SK-N-SH (cell line): ENCODE data around the gene NLRP9. TPM values are rescaled to one million over a fixed set of nuclear protein-coding genes. Genes with fewer than 3 reads are reported as not detected.

Experiments used
- CTCF ChIA-PET: fragments of 300-600, 350-600 bp; formaldehyde crosslinking; extraction: SDS; loops from one replicate; lab custom pipeline; 2021; lab: Yijun Ruan, JAX
- POLR2A ChIA-PET: fragments of 350-600 bp; sonication (Branson Sonifier 250); formaldehyde crosslinking; extraction: SDS; loops from one replicate; lab custom pipeline; 2020; ENCODE audit warnings: antibody characterized with exemption, inconsistent platforms; lab: Yijun Ruan, JAX
- DNase-seq: peaks from one replicate; pipeline ENCODE4 v3.0.0; 2012
- H2AFZ ChIP-seq: fragments of 200-600 bp; sonication (generic); 2 replicates; pipeline ENCODE4 v1.8.1; 2016; ENCODE audit warnings: antibody characterized with exemption, mild to moderate bottlenecking, low read depth
- H3F3A ChIP-seq: fragments of 200-600 bp; sonication (generic); replicated peaks from 2 replicates; pipeline ENCODE3; 2016; ENCODE audit warnings: antibody characterized with exemption, mild to moderate bottlenecking; ENCODE audit not compliant: insufficient read depth
- H3K27ac ChIP-seq, 2 experiments: fragments of 200-500 bp in 1 of 2; fragments of 200-600 bp in 1 of 2; sonication (Bioruptor generic) in 1 of 2; sonication (generic), shearing (Covaris generic) in 1 of 2; 2 replicates each; pipeline versions ENCODE4 v1.5.1 to v1.6.1; 2014 to 2016; ENCODE audit warnings: low read depth in 2 of 2, inconsistent platforms in 1 of 2, low read length in 1 of 2, mild to moderate bottlenecking in 1 of 2, mixed read lengths in 1 of 2
- H3K27me3 ChIP-seq: fragments of 200-600 bp; sonication (generic), shearing (Covaris generic); 2 replicates; pipeline ENCODE4 v1.6.1; 2016; ENCODE audit warnings: mixed run types; ENCODE audit not compliant: insufficient read depth
- H3K36me3 ChIP-seq, 2 experiments: fragments of 200-500 bp in 1 of 2; fragments of 200-600 bp in 1 of 2; sonication (Bioruptor generic) in 1 of 2; sonication (generic) in 1 of 2; replicated peaks in 1 of 2; 2 replicates each; pipeline versions ENCODE3 to v1.5.1; 2014 to 2016; ENCODE audit warnings: low read length in 1 of 2, mild to moderate bottlenecking in 1 of 2; ENCODE audit not compliant: insufficient read depth in 2 of 2, control insufficient read depth in 1 of 2
- H3K4me1 ChIP-seq, 2 experiments: fragments of 200-500 bp in 1 of 2; fragments of 200-600 bp in 1 of 2; sonication (Bioruptor generic) in 1 of 2; sonication (generic), shearing (Covaris generic) in 1 of 2; 2 replicates each; pipeline versions ENCODE4 v1.5.1 to v1.6.1; 2014 to 2016; ENCODE audit warnings: low read depth in 1 of 2, low read length in 1 of 2, mixed run types in 1 of 2; ENCODE audit not compliant: insufficient read depth in 2 of 2, control insufficient read depth in 1 of 2
- H3K4me2 ChIP-seq: fragments of 200-600 bp; sonication (generic), shearing (Covaris generic); 2 replicates; pipeline ENCODE4 v1.6.1; 2017; ENCODE audit warnings: mixed run types
- H3K4me3 ChIP-seq, 2 experiments: fragments of 200-500 bp in 1 of 2; fragments of 200-600 bp in 1 of 2; sonication (Bioruptor generic) in 1 of 2; sonication (generic), shearing (Covaris generic) in 1 of 2; 2 replicates each; pipeline versions ENCODE4 v1.5.1 to v1.8.1; 2014 to 2016; ENCODE audit warnings: low read depth in 2 of 2, inconsistent platforms in 1 of 2, low read length in 1 of 2, mild to moderate bottlenecking in 1 of 2, mixed read lengths in 1 of 2, moderate library complexity in 1 of 2
- H3K79me2 ChIP-seq: fragments of 200-600 bp; sonication (generic); 2 replicates; pipeline ENCODE4 v1.8.1; 2017; ENCODE audit warnings: mild to moderate bottlenecking; ENCODE audit not compliant: insufficient read depth
- H3K9ac ChIP-seq: fragments of 200-600 bp; sonication (generic); 2 replicates; pipeline ENCODE4 v1.6.1; 2017; ENCODE audit warnings: mixed run types
- H3K9me2 ChIP-seq: fragments of 200-600 bp; sonication (generic); 2 replicates; pipeline ENCODE4 v1.6.1; 2017; ENCODE audit warnings: mixed run types
- H3K9me3 ChIP-seq: fragments of 200-600 bp; sonication (generic); 2 replicates; pipeline ENCODE4 v1.6.1; 2017; ENCODE audit warnings: mixed run types, mild to moderate bottlenecking, moderate library complexity
- H4K20me1 ChIP-seq: fragments of 200-600 bp; sonication (generic); 2 replicates; pipeline ENCODE4 v1.6.1; 2017; ENCODE audit warnings: mild to moderate bottlenecking, mixed run types; ENCODE audit not compliant: insufficient read depth
- CHD2 ChIP-seq: fragments of 150-350 bp; IDR thresholded peaks from 2 replicates; pipeline ENCODE4 v1.6.1; 2018; ENCODE audit warnings: low read length; ENCODE audit not compliant: partially characterized antibody
- CTCF ChIP-seq: fragments of 200-600 bp; sonication (generic); IDR thresholded peaks from 2 replicates; pipeline ENCODE4 v1.6.1; 2017; ENCODE audit warnings: antibody characterized with exemption, mild to moderate bottlenecking, moderate library complexity
- GABPA ChIP-seq: IDR thresholded peaks from 2 replicates; pipeline ENCODE4 v1.4.0; 2012; ENCODE audit warnings: low read depth, mild to moderate bottlenecking
- MXI1 ChIP-seq: IDR thresholded peaks from 2 replicates; pipeline ENCODE4 v1.6.1; 2012; ENCODE audit warnings: mild to moderate bottlenecking, low read depth, low read length, improper control_type of control experiment
- NFIC ChIP-seq: IDR thresholded peaks from 2 replicates; pipeline ENCODE4 v1.4.0; 2012; ENCODE audit warnings: borderline replicate concordance
- NRF1 ChIP-seq: IDR thresholded peaks from 2 replicates; pipeline ENCODE4 v1.6.1; 2012; ENCODE audit warnings: low read depth, mild to moderate bottlenecking, low read length
- RAD21 ChIP-seq: IDR thresholded peaks from 2 replicates; pipeline ENCODE4 v1.6.1; 2012; ENCODE audit warnings: mild to moderate bottlenecking, low read length
- REST ChIP-seq: IDR thresholded peaks from 2 replicates; pipeline ENCODE4 v1.6.1; 2012; ENCODE audit warnings: mild to moderate bottlenecking, low read depth, low read length, moderate library complexity
- RXRA ChIP-seq: IDR thresholded peaks from 2 replicates; pipeline ENCODE4 v1.4.0; 2012; ENCODE audit warnings: low read depth, mild to moderate bottlenecking, borderline replicate concordance
- SIN3A ChIP-seq: IDR thresholded peaks from 2 replicates; pipeline ENCODE4 v1.6.1; 2012; ENCODE audit warnings: low read depth, mild to moderate bottlenecking, low read length, moderate library complexity, borderline replicate concordance
- TCF12 ChIP-seq: IDR thresholded peaks from 2 replicates; pipeline ENCODE4 v1.4.0; 2012
- TEAD4 ChIP-seq: IDR thresholded peaks from 2 replicates; pipeline ENCODE4 v1.4.0; 2012; ENCODE audit warnings: mild to moderate bottlenecking, borderline replicate concordance; ENCODE audit not compliant: insufficient read depth
- USF2 ChIP-seq: fragments of 150-350 bp; IDR thresholded peaks from 2 replicates; pipeline ENCODE4 v1.6.1; 2017; ENCODE audit warnings: antibody characterized with exemption, low read length, low read depth, borderline replicate concordance
- WGBS: methylation state at CpG from one replicate; pipeline ENCODE4 v1.1.6; 2017; ENCODE audit warnings: low lambda C conversion rate; 5-methylcytosine and 5-hydroxymethylcytosine counted together
- polyA plus RNA-seq, 3 experiments: library from polyadenylated mRNA; depleted of rRNA; stranded (reverse); fragments of >200 nt; gene quantifications; 2 replicates each; pipeline ENCODE4 v1.2.3, GENCODE V29; 2012

NLRP9 gene
- polyA plus RNA-seq, 1 of the 3 experiments (the other 2 are of a cell fraction), result not detected

GRCh38 chr19:55670280-55671053 is 67.7 kb downstream of the NLRP9 start:
- ChIA-PET POLR2A (interaction anchor here (1.3 to 1.4 kb wide), 2 partner anchors 13 to 16 kb away, joined by 3 to 4 read pairs; partner anchors contain the start of gene U2AF2), CTCF (interaction anchor here (0.8 to 2.4 kb wide), 8 partner anchors 8 to 38 kb away, joined by 3 to 34 read pairs (median 7); partner anchors contain the start of genes U2AF2 and ZNF581)
- H3K9ac ChIP-seq, result no peak overlapping the region
- WGBS, result 72% methylated on average over 19 of the region's 23 CpGs
- peaks cover 38% of the 10 kb centered on the region for H3F3A ChIP-seq
- TF ChIP-seq NRF1 (no peak), RAD21 (no peak), CHD2 (no peak), RXRA (no peak), SIN3A (no peak), NFIC (no peak), REST (no peak), TCF12 (no peak)
- no peak overlapping the region for H3K27ac ChIP-seq
- peaks cover 83% of the 10 kb centered on the region for H4K20me1 ChIP-seq
- no peaks in the 10 kb centered on the region for H3K9me3 ChIP-seq
- H3K27me3 ChIP-seq, result no peaks in the 10 kb centered on the region
- DNase-seq, result no peak
- H3K4me2 ChIP-seq, result no peak overlapping the region
- no peaks in the 10 kb centered on the region for H3K9me2 ChIP-seq
- H3K4me1 ChIP-seq, result peaks cover 7 to 10% of the 10 kb centered on the region in 2 experiments; a peak in 2 of 4 replicates
- H3K79me2 ChIP-seq, result peaks cover 86% of the 10 kb centered on the region
- H3K4me3 ChIP-seq, result no peak overlapping the region
- no peak overlapping the region for H2AFZ ChIP-seq
- peaks cover 24 to 55% of the 10 kb centered on the region in 2 experiments for H3K36me3 ChIP-seq

GRCh38 chr19:55669418-55670279 is 68.6 kb downstream of the NLRP9 start:
- Histone ChIP-seq H4K20me1 (peaks cover 89% of the 10 kb centered on the region), H2AFZ (no peak overlapping the region), H3K4me1 (peaks cover 7 to 10% of the 10 kb centered on the region in 2 experiments; a peak in 2 of 4 replicates), H3K9me3 (no peaks in the 10 kb centered on the region), H3K36me3 (peaks cover 24 to 55% of the 10 kb centered on the region in 2 experiments), H3K27me3 (no peaks in the 10 kb centered on the region), H3K9me2 (no peaks in the 10 kb centered on the region), H3K27ac (no peak overlapping the region), H3K9ac (no peak overlapping the region), H3K79me2 (peaks cover 86% of the 10 kb centered on the region), H3K4me3 (no peak overlapping the region), H3K4me2 (no peak overlapping the region), H3F3A (peaks cover 37% of the 10 kb centered on the region)
- ChIA-PET POLR2A (no interaction called here), CTCF (interaction anchor here (0.6 kb wide), 1 partner anchor 12 kb away, joined by 4 read pairs; no protein-coding TSS in a partner anchor)
- no peak for DNase-seq
- WGBS, result 92% methylated on average over 33 of the region's 43 CpGs
- no peak for TF ChIP-seq REST
- TF ChIP-seq TEAD4, result no peak
- no peak for TF ChIP-seq CTCF
- TF ChIP-seq USF2, result no peak
- no peak for TF ChIP-seq MXI1
- TF ChIP-seq GABPA, result no peak
- no peak for TF ChIP-seq CHD2
